Spleen (tissue), 11 donors: Measurements from ENCODE around the gene LRIT1. TPM values are rescaled to one million over a fixed set of nuclear protein-coding genes. Genes with fewer than 3 reads are reported as not detected.

ENCODE experiments used
- DNase-seq: peaks from one replicate; pipeline ENCODE4 v3.0.0-alpha.2; 2020
- H3K27ac ChIP-seq, 8 donors: fragments of 200-600 bp; sonication (generic) in 7 of 8; 1 replicate in 4 of 8; 2 replicates in 4 of 8; pipeline versions ENCODE4 v1.5.0 to v1.8.0; 2016 to 2021; ENCODE audit warnings: inconsistent platforms in 4 of 8, mild to moderate bottlenecking in 4 of 8, moderate library complexity in 1 of 8
- H3K27me3 ChIP-seq, 7 donors: fragments of 200-600 bp; sonication (generic) in 6 of 7; replicated peaks in 1 of 7; 1 replicate in 4 of 7; 2 replicates in 3 of 7; pipeline versions ENCODE4 v1.5.0 to v1.8.0; 2016 to 2021; ENCODE audit warnings: inconsistent platforms in 3 of 7, mild to moderate bottlenecking in 1 of 7
- H3K36me3 ChIP-seq, 6 donors: fragments of 200-600 bp; sonication (generic) in 5 of 6; 1 replicate in 4 of 6; 2 replicates in 2 of 6; pipeline versions ENCODE4 v1.5.0 to v1.8.0; 2016 to 2021; ENCODE audit warnings: inconsistent platforms in 2 of 6
- H3K4me1 ChIP-seq, 6 donors: fragments of 200-600 bp; sonication (generic) in 5 of 6; 1 replicate in 3 of 6; 2 replicates in 3 of 6; pipeline versions ENCODE4 v1.5.0 to v1.8.0; 2016 to 2021; ENCODE audit warnings: inconsistent platforms in 3 of 6
- H3K4me3 ChIP-seq, 8 donors: fragments of 200-600 bp; sonication (generic) in 7 of 8; 1 replicate in 4 of 8; 2 replicates in 4 of 8; pipeline versions ENCODE4 v1.5.0 to v1.8.0; 2016 to 2021; ENCODE audit warnings: inconsistent platforms in 4 of 8, mild to moderate bottlenecking in 4 of 8, moderate library complexity in 2 of 8
- H3K9me3 ChIP-seq, 8 donors: fragments of 200-600 bp; sonication (generic) in 7 of 8; 1 replicate in 4 of 8; 2 replicates in 4 of 8; pipeline versions ENCODE4 v1.5.0 to v1.8.0; 2016 to 2021; ENCODE audit warnings: inconsistent platforms in 4 of 8
- CTCF ChIP-seq, 11 experiments: fragments of 200-600 bp in 7 of 11; fragments of 450-650 bp in 4 of 11; sonication (generic) in 4 of 11; IDR thresholded peaks in 8 of 11; conservative IDR thresholded peaks in 3 of 11; 1 replicate in 7 of 11; 2 replicates in 4 of 11; pipeline versions ENCODE4 v1.4.0 to v1.8.0; 2016 to 2021; ENCODE audit warnings: antibody characterized with exemption in 11 of 11, inconsistent platforms in 4 of 11, mild to moderate bottlenecking in 1 of 11
- POLR2A ChIP-seq, 3 donors: fragments of 450-650 bp; IDR thresholded peaks; one replicate each; pipeline ENCODE4 v1.5.1; 2017; ENCODE audit warnings: antibody characterized with exemption in 3 of 3, mild to moderate bottlenecking in 1 of 3
- POLR2AphosphoS5 ChIP-seq, 3 donors: sonication (generic); formaldehyde crosslinking; IDR thresholded peaks; one replicate each; pipeline ENCODE4 v1.5.1; 2017; ENCODE audit warnings: antibody characterized with exemption in 3 of 3
- WGBS, 5 donors: extraction: QIAGEN DNeasy Blood & Tissue Kit in 3 of 5; methylation state at CpG; one replicate each; pipeline versions ENCODE4 v1.1.5 to v1.1.7; 2013 to 2018; 5-methylcytosine and 5-hydroxymethylcytosine counted together
- intact Hi-C: fragments of 100-400 bp; cut with DNase I; formaldehyde crosslinking; loops from one replicate; pipeline ENCODE4 v1.15.0; 2023; ENCODE audit warnings: low total_unique reads
- polyA plus RNA-seq, 3 donors: library from polyadenylated mRNA; stranded (reverse); fragments of 200-250 nt; gene quantifications; one replicate each; pipeline ENCODE4 v1.2.1, GENCODE V29; 2013
- total RNA-seq, 7 donors: library from RNA; depleted of rRNA in 3 of 7; stranded (reverse); fragments of >200 nt in 3 of 7; fragmentation: NEBNext Ultra II Directional in 4 of 7; extraction: Animal tissue kit (Norgen Biotek cat#: 25700) in 4 of 7; gene quantifications; one replicate each; pipeline versions ENCODE4 v1.1.0 to v1.2.1, GENCODE V29; 2016 to 2021
- donor health status: healthy with polysubstance abuse.
- donor health status: DM: no; HTN: no; CAD: no; lungs with moderate emphysema.
- donor health status: DM: no; HTN: no; CAD: no.
- donor health status: Bipolar disorder and iron deficiency.
- donor health status: healthy.
- donor health status: DM: no; HTN: no; CAD: no.
- donor health status: DM: yes; HTN: yes; CAD: no.

The LRIT1 gene
- total and polyA plus RNA-seq, 10 donors: not detected

GRCh38 chr10:84221916-84222315 lies 19.4 kb downstream of the LRIT1 start:
- intact Hi-C loops: no loop called here

GRCh38 chr10:84217746-84218145 lies 23.6 kb downstream of the LRIT1 start:
- no peak overlapping the region for H3K27ac ChIP-seq
- H3K27me3 ChIP-seq: peaks cover 0 to 18% (median 0%) of the 10 kb centered on the region in 7 donors
- 86 to 93% (median 90%) methylated on average over 4 of the region's 4 CpGs for WGBS, 5 donors
- no peak overlapping the region for H3K4me3 ChIP-seq
- no peaks in the 10 kb centered on the region for H3K4me1 ChIP-seq
- peaks cover 0 to 8% (median 2%) of the 10 kb centered on the region in 8 donors for H3K9me3 ChIP-seq
- no peaks in the 10 kb centered on the region for H3K36me3 ChIP-seq
- no peak for DNase-seq
- TF ChIP-seq CTCF (IDR thresholded peaks at IDR 0.05 in 8 of 11, conservative IDR thresholded peaks at IDR 0.05 in 3 of 11) (no peak), POLR2A (IDR thresholded peaks at IDR 0.05) (no peak), POLR2AphosphoS5 (IDR thresholded peaks at IDR 0.05) (no peak)
- intact Hi-C loops: no loop called here

More at GRCh38 chr10:84221916-84222315, 19.4 kb downstream of the LRIT1 start:
- no peak for DNase-seq
- Histone ChIP-seq H3K27me3 (peaks cover 0 to 37% (median 6%) of the 10 kb centered on the region in 7 donors), H3K9me3 (peaks cover 0 to 8% (median 2%) of the 10 kb centered on the region in 8 donors), H3K36me3 (no peaks in the 10 kb centered on the region), H3K27ac (no peak overlapping the region), H3K4me1 (no peaks in the 10 kb centered on the region), H3K4me3 (no peak overlapping the region)
- WGBS, 5 donors: 73 to 92% (median 84%) methylated on average over 6 to 8 of the region's 8 CpGs
- TF ChIP-seq CTCF (IDR thresholded peaks at IDR 0.05 in 8 of 11, conservative IDR thresholded peaks at IDR 0.05 in 3 of 11) (no peak), POLR2A (IDR thresholded peaks at IDR 0.05) (no peak), POLR2AphosphoS5 (IDR thresholded peaks at IDR 0.05) (no peak)

GRCh38 chr10:84216834-84217233 lies 24.5 kb downstream of the LRIT1 start:
- Histone ChIP-seq H3K9me3 (peaks cover 0 to 8% (median 2%) of the 10 kb centered on the region in 8 donors), H3K4me1 (no peaks in the 10 kb centered on the region), H3K27ac (no peak overlapping the region), H3K27me3 (peaks cover 0 to 10% (median 0%) of the 10 kb centered on the region in 7 donors), H3K4me3 (no peak overlapping the region), H3K36me3 (no peaks in the 10 kb centered on the region)
- WGBS, 5 donors: 80 to 95% (median 92%) methylated on average over 4 to 9 of the region's 9 CpGs
- DNase-seq: no peak
- intact Hi-C loops: no loop called here
- no peak for TF ChIP-seq POLR2A (IDR thresholded peaks at IDR 0.05)
- TF ChIP-seq CTCF (IDR thresholded peaks at IDR 0.05 in 8 of 11, conservative IDR thresholded peaks at IDR 0.05 in 3 of 11): no peak
- no peak for TF ChIP-seq POLR2AphosphoS5 (IDR thresholded peaks at IDR 0.05)

DNA sequence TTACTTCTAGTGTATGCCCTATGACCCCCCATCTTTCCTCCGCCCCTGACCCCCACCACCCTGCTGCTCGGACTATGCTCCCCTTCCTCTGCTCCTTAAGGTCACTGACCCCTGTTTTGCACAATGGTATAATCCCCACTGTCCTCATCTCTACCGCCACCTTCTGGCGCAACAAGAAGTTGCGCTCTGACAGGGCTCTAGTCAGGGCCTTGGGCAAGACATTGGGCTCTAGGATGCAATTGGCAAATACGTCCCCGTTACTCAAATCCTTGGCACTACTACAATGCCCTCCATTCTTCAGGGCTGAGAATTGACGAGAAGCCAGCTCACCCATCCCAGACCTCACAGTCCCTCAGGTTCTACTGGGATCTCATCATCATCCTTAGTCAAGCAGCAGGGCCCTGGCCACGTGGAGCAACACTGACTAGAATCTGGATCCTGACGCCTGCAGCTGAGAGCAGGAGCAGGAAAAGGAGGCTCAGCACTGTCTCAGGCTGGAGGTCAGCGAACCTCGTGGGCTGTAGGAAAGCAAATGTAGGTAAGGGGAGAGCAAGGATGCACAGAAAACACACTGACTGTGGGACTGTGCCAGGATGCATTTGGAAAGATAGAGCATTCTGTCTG lies 26.6 kb downstream of the LRIT1 start:
- intact Hi-C loops: no loop called here
- H3K4me1 ChIP-seq: no peaks in the 10 kb centered on the region
- 48 to 56% (median 52%) methylated on average over 12 of the region's 12 CpGs for WGBS, 5 donors
- no peak overlapping the region for H3K4me3 ChIP-seq
- H3K36me3 ChIP-seq: no peaks in the 10 kb centered on the region
- no peak for DNase-seq
- H3K9me3 ChIP-seq: peaks cover 0 to 7% (median 2%) of the 10 kb centered on the region in 8 donors
- H3K27me3 ChIP-seq: no peaks in the 10 kb centered on the region
- TF ChIP-seq POLR2A (IDR thresholded peaks at IDR 0.05) (no peak), POLR2AphosphoS5 (IDR thresholded peaks at IDR 0.05) (no peak), CTCF (IDR thresholded peaks at IDR 0.05 in 8 of 11, conservative IDR thresholded peaks at IDR 0.05 in 3 of 11) (peak in 6 of 11 experiments; percentile 15 to 68 (median 36))
- no peak overlapping the region for H3K27ac ChIP-seq
